ENCODE measurements around the gene CACNA1F. TPM values are rescaled to one million over a fixed set of nuclear protein-coding genes. Genes with fewer than 3 reads are reported as not detected.

CACNA1F gene
- total and polyA plus RNA-seq, 9 of the 15 experiments (the other 6 are each of a cell fraction or from before 2014, with no cell fraction given): under 0.01 to 0.41 (median 0.03) TPM; not detected in 3

DNA sequence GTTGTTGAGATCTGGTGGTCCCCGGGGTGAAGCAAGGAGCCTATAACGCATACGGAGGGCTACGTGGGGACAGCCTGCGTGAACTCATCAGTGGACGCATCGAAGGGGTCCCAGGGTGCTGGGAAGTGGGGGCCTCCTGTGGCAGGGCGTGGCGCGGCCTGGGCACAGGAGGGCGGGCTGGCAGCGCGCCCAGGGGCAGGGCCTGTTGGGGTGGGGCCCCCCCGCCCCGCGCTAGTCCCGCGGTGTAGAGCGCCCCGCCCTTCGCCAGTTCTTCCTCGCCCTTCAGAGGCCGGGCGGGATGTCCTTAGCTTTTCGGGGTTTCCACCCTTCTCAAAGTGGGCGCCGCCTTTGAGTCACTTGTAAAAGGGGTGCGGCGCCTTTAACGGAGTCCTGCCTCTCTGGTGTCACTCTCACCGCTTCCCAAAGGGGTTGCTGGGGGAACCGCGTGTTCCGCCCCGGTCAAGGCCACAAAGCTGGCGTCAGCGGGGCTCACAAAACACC lies 60.8 kb downstream of the CACNA1F start (continued):
- TF ChIP-seq, protein P1, sequence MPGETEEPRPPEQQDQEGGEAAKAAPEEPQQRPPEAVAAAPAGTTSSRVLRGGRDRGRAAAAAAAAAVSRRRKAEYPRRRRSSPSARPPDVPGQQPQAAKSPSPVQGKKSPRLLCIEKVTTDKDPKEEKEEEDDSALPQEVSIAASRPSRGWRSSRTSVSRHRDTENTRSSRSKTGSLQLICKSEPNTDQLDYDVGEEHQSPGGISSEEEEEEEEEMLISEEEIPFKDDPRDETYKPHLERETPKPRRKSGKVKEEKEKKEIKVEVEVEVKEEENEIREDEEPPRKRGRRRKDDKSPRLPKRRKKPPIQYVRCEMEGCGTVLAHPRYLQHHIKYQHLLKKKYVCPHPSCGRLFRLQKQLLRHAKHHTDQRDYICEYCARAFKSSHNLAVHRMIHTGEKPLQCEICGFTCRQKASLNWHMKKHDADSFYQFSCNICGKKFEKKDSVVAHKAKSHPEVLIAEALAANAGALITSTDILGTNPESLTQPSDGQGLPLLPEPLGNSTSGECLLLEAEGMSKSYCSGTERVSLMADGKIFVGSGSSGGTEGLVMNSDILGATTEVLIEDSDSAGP (CRISPR knock-in tag; IDR thresholded peaks at IDR 0.05): peak; percentile 89
- TF ChIP-seq TRIM24 (IDR thresholded peaks at IDR 0.05): no peak
- TF ChIP-seq ZNF408 (CRISPR knock-in tag; IDR thresholded peaks at IDR 0.05; ENCODE audit: low read depth): no peak
- 0 out of 2 replicates have a peak, but pooled peaks have one; percentile 51 for TF ChIP-seq ZNF830 (CRISPR knock-in tag; IDR thresholded peaks at IDR 0.05)
- TF ChIP-seq ELK1 (CRISPR knock-in tag; IDR thresholded peaks at IDR 0.05): no peak

- CTCF ChIA-PET (ENCODE audit: low intra/inter-chr PET ratio): no interaction called here
- peaks cover 46 to 56% of the 10 kb centered on the region in 2 experiments for H3K4me1 ChIP-seq (replicated peaks in 1 of 2; ENCODE audit: control insufficient read depth in 2 of 2, insufficient read depth in 2 of 2, low read length in 2 of 2)
- peak; percentile 68 for TF ChIP-seq POLR2A (conservative IDR thresholded peaks at IDR 0.05)
- TF ChIP-seq NKRF (IDR thresholded peaks at IDR 0.05; ENCODE audit: borderline replicate concordance): 0 out of 2 replicates have a peak, but pooled peaks have one; percentile 37
- no peak for TF ChIP-seq ILF3 (IDR thresholded peaks at IDR 0.05; ENCODE audit: borderline replicate concordance)
- TF ChIP-seq ZNF696 (CRISPR knock-in tag; conservative IDR thresholded peaks at IDR 0.05): no peak
- TF ChIP-seq IRF2 (CRISPR knock-in tag; IDR thresholded peaks at IDR 0.05): no peak
- 0 out of 2 replicates have a peak, but pooled peaks have one; percentile 23 for TF ChIP-seq PML (IDR thresholded peaks at IDR 0.05; ENCODE audit: low read length)
- no peak for TF ChIP-seq ZNF431 (CRISPR knock-in tag; IDR thresholded peaks at IDR 0.05)
- TF ChIP-seq, protein P2, sequence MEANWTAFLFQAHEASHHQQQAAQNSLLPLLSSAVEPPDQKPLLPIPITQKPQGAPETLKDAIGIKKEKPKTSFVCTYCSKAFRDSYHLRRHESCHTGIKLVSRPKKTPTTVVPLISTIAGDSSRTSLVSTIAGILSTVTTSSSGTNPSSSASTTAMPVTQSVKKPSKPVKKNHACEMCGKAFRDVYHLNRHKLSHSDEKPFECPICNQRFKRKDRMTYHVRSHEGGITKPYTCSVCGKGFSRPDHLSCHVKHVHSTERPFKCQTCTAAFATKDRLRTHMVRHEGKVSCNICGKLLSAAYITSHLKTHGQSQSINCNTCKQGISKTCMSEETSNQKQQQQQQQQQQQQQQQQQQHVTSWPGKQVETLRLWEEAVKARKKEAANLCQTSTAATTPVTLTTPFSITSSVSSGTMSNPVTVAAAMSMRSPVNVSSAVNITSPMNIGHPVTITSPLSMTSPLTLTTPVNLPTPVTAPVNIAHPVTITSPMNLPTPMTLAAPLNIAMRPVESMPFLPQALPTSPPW (CRISPR knock-in tag; IDR thresholded peaks at IDR 0.05): no peak
- 0 out of 4 replicates have a peak, but pooled peaks of 1 of the 2 experiments have one; percentile 29 for TF ChIP-seq HDAC1 (IDR thresholded peaks at IDR 0.05)
- TF ChIP-seq SUPT5H (IDR thresholded peaks at IDR 0.05): peak; percentile 54
Observed at GRCh38 chrX:49171752-49172279, 61.3 kb downstream of the CACNA1F start, which contains the start of gene PLP2. Gene PLP2, plus strand, starts transcription at chrX:49171898. Its CDS starts 103 bp downstream, at chrX:49172001.

More at GRCh38 chrX:49171752-49172279, 61.3 kb downstream of the CACNA1F start, which contains the start of gene PLP2:
- BruUV-seq (replicated peaks): TSS peak; percentile 63
- in situ Hi-C loops (cut with MboI): no loop called here
- intact Hi-C loops (cut with micrococcal nuclease): loop anchor here (10.0 kb wide), 2 partner anchors 217 to 367 kb away; partner anchors contain the start of genes HDAC6 and OTUD5
- POLR2A ChIA-PET: interaction anchor here (0.6 to 1.7 kb wide), 6 partner anchors 13 to 101 kb away, joined by 3 to 5 read pairs (median 3); no protein-coding TSS in a partner anchor
- no peaks in the 10 kb centered on the region for H3K27me3 ChIP-seq (ENCODE audit: control insufficient read depth in 2 of 2, insufficient read depth in 2 of 2, low read length in 2 of 2)
- no peaks in the 10 kb centered on the region for H3K9me3 ChIP-seq (replicated peaks; ENCODE audit: control insufficient read depth, insufficient read depth, low read depth, low read length)
- 41% methylated on average over 8 of the region's 46 CpGs for whole genome bisulfite sequencing (ENCODE audit: insufficient coverage, low coverage, missing lambda C conversion rate)
- peak within 1 kb of the TSS; percentile 91 for H3K4me2 ChIP-seq (ENCODE audit: insufficient read depth, low read length)
- H3K36me3 ChIP-seq (ENCODE audit: control insufficient read depth, insufficient read depth, low read length): peaks cover 39% of the 10 kb centered on the region; the same call in 2 of the 3 replicates
- peak within 1 kb of the TSS; percentile 67 to 91 for H3K9ac ChIP-seq (ENCODE audit: insufficient read depth in 1 of 2, low read depth in 2 of 2, low read length in 2 of 2)
- ATAC-seq (peak; percentile 38), FAIRE-seq (no peak), DNase-seq (ENCODE audit: extremely low read depth in 1 of 4, low spot score in 3 of 4) (peak; percentile 49 to 64 (median 52))
- peaks cover 34% of the 10 kb centered on the region for H3K79me2 ChIP-seq (ENCODE audit: control insufficient read depth, insufficient read depth, low read length)
- peak within 1 kb of the TSS; percentile 76 for H3K27ac ChIP-seq (ENCODE audit: extremely low read depth, low read depth, low read length)
- no peak within 1 kb of the TSS; the same call in 1 of the 2 replicates for H2AFZ ChIP-seq (ENCODE audit: low read depth, low read length)
- H4K20me1 ChIP-seq (replicated peaks; ENCODE audit: control insufficient read depth, insufficient read depth, low read length): no peaks in the 10 kb centered on the region
- H3K4me3 ChIP-seq: peak within 1 kb of the TSS; percentile 57
- no peaks in the 10 kb centered on the region for H3K9me1 ChIP-seq (ENCODE audit: control insufficient read depth, insufficient read depth, low read length)
